ENCODE measurements around the gene CPAMD8. TPM values are rescaled to one million over a fixed set of nuclear protein-coding genes. Genes with fewer than 3 reads are reported as not detected.

CPAMD8 gene
- total and polyA plus RNA-seq, 10 of the 15 experiments (the other 5 are each of a cell fraction or from before 2014, with no cell fraction given): 0.12 to 0.97 (median 0.25) TPM; not detected in 3

DNA sequence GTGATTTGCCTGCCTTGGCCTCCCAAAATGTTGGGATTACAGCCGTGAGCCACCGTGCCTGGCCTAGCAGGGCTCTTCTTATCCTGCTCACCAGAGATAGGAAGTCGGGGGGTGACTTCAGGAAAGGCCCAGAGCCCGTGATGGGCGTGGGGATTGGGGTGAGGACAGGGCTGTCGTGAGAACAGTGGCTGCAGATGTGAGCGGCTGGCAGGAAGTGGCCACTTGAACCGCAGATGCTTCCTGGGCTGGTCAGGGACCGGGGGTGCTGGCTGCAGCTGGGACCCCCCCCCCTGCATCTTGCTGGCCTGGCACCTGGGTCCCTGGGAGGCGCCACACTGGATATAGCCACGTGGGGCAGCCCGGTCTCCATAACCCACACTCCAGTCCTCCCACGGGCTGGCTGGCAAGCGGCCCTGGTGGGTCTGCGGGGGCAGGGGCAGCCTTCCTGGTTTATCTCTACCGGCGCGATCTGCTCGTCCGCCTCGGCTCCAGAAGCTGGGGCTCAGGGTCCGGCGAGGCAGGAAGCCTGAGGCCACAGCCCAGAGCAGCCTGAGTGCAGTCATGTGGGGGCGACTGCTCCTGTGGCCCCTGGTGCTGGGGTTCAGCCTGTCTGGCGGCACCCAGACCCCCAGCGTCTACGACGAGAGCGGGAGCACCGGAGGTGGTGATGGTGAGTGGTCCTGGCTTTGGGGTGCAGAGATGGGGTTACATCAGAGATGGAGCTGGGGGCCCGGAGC is 137.8 kb downstream of the CPAMD8 start, which contains the start of gene F2RL3 (continued):
- TF ChIP-seq HDAC2 (IDR thresholded peaks at IDR 0.05): no peak
- peak in 1 of 2 experiments; percentile 36; a peak in 1 of 4 replicates for TF ChIP-seq BHLHE40 (IDR thresholded peaks at IDR 0.05; ENCODE audit: borderline replicate concordance in 1 of 2, low read depth in 2 of 2, low read length in 1 of 2)
- TF ChIP-seq SUPT20H (IDR thresholded peaks at IDR 0.05; ENCODE audit: borderline replicate concordance, control insufficient read depth, low read depth, low read length): no peak
- peak; percentile 92 for TF ChIP-seq RUNX3 (IDR thresholded peaks at IDR 0.05; ENCODE audit: low read length)
- TF ChIP-seq, protein P1, sequence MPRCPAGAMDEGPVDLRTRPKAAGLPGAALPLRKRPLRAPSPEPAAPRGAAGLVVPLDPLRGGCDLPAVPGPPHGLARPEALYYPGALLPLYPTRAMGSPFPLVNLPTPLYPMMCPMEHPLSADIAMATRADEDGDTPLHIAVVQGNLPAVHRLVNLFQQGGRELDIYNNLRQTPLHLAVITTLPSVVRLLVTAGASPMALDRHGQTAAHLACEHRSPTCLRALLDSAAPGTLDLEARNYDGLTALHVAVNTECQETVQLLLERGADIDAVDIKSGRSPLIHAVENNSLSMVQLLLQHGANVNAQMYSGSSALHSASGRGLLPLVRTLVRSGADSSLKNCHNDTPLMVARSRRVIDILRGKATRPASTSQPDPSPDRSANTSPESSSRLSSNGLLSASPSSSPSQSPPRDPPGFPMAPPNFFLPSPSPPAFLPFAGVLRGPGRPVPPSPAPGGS (IDR thresholded peaks at IDR 0.05; ENCODE audit: borderline replicate concordance, insufficient read depth, low read depth, low read length, poor library complexity, severe bottlenecking): no peak
- TF ChIP-seq, protein P2, sequence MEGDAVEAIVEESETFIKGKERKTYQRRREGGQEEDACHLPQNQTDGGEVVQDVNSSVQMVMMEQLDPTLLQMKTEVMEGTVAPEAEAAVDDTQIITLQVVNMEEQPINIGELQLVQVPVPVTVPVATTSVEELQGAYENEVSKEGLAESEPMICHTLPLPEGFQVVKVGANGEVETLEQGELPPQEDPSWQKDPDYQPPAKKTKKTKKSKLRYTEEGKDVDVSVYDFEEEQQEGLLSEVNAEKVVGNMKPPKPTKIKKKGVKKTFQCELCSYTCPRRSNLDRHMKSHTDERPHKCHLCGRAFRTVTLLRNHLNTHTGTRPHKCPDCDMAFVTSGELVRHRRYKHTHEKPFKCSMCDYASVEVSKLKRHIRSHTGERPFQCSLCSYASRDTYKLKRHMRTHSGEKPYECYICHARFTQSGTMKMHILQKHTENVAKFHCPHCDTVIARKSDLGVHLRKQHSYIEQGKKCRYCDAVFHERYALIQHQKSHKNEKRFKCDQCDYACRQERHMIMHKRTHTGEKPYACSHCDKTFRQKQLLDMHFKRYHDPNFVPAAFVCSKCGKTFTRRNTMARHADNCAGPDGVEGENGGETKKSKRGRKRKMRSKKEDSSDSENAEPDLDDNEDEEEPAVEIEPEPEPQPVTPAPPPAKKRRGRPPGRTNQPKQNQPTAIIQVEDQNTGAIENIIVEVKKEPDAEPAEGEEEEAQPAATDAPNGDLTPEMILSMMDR (IDR thresholded peaks at IDR 0.05 in 2 of 3, conservative IDR thresholded peaks at IDR 0.05 in 1 of 3; ENCODE audit: control insufficient read depth in 2 of 3, extremely low read depth in 1 of 3, insufficient read depth in 1 of 3, low read depth in 3 of 3, low read length in 3 of 3): 0 out of 6 replicates have a peak, but pooled peaks of 1 of the 3 experiments have one; percentile 3
- peak; percentile 83; the same call in 1 of the 2 replicates for TF ChIP-seq CBFB (IDR thresholded peaks at IDR 0.05; ENCODE audit: low read depth)
- TF ChIP-seq RCOR1 (conservative IDR thresholded peaks at IDR 0.05; ENCODE audit: low read depth, low read length): no peak
- no peak for TF ChIP-seq POLR2A (IDR thresholded peaks at IDR 0.05; ENCODE audit: low read depth, low read length)
- no peak for TF ChIP-seq CHD1 (IDR thresholded peaks at IDR 0.05; ENCODE audit: low read depth, low read length)
- TF ChIP-seq MTA3 (IDR thresholded peaks at IDR 0.05; ENCODE audit: borderline replicate concordance, low read length): no peak
- no peak for TF ChIP-seq RAD21 (IDR thresholded peaks at IDR 0.05; ENCODE audit: insufficient read depth, low read depth, low read length)
- no peak for TF ChIP-seq SMC3 (IDR thresholded peaks at IDR 0.05; ENCODE audit: borderline replicate concordance, low read length)
- TF ChIP-seq, protein P3, sequence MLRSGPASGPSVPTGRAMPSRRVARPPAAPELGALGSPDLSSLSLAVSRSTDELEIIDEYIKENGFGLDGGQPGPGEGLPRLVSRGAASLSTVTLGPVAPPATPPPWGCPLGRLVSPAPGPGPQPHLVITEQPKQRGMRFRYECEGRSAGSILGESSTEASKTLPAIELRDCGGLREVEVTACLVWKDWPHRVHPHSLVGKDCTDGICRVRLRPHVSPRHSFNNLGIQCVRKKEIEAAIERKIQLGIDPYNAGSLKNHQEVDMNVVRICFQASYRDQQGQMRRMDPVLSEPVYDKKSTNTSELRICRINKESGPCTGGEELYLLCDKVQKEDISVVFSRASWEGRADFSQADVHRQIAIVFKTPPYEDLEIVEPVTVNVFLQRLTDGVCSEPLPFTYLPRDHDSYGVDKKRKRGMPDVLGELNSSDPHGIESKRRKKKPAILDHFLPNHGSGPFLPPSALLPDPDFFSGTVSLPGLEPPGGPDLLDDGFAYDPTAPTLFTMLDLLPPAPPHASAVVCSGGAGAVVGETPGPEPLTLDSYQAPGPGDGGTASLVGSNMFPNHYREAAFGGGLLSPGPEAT (IDR thresholded peaks at IDR 0.05; ENCODE audit: low read depth): no peak; the same call in 1 of the 2 replicates
- TF ChIP-seq, protein P4, sequence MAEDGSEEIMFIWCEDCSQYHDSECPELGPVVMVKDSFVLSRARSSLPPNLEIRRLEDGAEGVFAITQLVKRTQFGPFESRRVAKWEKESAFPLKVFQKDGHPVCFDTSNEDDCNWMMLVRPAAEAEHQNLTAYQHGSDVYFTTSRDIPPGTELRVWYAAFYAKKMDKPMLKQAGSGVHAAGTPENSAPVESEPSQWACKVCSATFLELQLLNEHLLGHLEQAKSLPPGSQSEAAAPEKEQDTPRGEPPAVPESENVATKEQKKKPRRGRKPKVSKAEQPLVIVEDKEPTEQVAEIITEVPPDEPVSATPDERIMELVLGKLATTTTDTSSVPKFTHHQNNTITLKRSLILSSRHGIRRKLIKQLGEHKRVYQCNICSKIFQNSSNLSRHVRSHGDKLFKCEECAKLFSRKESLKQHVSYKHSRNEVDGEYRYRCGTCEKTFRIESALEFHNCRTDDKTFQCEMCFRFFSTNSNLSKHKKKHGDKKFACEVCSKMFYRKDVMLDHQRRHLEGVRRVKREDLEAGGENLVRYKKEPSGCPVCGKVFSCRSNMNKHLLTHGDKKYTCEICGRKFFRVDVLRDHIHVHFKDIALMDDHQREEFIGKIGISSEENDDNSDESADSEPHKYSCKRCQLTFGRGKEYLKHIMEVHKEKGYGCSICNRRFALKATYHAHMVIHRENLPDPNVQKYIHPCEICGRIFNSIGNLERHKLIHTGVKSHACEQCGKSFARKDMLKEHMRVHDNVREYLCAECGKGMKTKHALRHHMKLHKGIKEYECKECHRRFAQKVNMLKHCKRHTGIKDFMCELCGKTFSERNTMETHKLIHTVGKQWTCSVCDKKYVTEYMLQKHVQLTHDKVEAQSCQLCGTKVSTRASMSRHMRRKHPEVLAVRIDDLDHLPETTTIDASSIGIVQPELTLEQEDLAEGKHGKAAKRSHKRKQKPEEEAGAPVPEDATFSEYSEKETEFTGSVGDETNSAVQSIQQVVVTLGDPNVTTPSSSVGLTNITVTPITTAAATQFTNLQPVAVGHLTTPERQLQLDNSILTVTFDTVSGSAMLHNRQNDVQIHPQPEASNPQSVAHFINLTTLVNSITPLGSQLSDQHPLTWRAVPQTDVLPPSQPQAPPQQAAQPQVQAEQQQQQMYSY (CRISPR knock-in tag; IDR thresholded peaks at IDR 0.05): no peak
- TF ChIP-seq PAX8 (IDR thresholded peaks at IDR 0.05): no peak
- TF ChIP-seq, protein P5, sequence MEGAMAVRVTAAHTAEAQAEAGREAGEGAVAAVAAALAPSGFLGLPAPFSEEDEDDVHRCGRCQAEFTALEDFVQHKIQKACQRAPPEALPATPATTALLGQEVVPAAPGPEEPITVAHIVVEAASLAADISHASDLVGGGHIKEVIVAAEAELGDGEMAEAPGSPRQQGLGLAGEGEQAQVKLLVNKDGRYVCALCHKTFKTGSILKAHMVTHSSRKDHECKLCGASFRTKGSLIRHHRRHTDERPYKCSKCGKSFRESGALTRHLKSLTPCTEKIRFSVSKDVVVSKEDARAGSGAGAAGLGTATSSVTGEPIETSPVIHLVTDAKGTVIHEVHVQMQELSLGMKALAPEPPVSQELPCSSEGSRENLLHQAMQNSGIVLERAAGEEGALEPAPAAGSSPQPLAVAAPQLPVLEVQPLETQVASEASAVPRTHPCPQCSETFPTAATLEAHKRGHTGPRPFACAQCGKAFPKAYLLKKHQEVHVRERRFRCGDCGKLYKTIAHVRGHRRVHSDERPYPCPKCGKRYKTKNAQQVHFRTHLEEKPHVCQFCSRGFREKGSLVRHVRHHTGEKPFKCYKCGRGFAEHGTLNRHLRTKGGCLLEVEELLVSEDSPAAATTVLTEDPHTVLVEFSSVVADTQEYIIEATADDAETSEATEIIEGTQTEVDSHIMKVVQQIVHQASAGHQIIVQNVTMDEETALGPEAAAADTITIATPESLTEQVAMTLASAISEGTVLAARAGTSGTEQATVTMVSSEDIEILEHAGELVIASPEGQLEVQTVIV (IDR thresholded peaks at IDR 0.05; ENCODE audit: borderline replicate concordance, partially characterized antibody): no peak

All from GM12878 (cell line).